ENCODE data around the gene PLXNA4. TPM values are rescaled to one million over a fixed set of nuclear protein-coding genes. Genes with fewer than 3 reads are reported as not detected.

The PLXNA4 gene
- total RNA-seq, 1 donor from 2014 or later = 0.38 TPM

GRCh38 chr7:132541656-132542055, 34.6 kb downstream of the PLXNA4 start:
- ATAC-seq (no peak), DNase-seq (ENCODE audit: low spot score) (no peak)

GRCh38 chr7:132537456-132538145, 38.7 kb downstream of the PLXNA4 start:
- ATAC-seq = peak; percentile 30
- DNase-seq (ENCODE audit: low spot score) = no peak

DNA sequence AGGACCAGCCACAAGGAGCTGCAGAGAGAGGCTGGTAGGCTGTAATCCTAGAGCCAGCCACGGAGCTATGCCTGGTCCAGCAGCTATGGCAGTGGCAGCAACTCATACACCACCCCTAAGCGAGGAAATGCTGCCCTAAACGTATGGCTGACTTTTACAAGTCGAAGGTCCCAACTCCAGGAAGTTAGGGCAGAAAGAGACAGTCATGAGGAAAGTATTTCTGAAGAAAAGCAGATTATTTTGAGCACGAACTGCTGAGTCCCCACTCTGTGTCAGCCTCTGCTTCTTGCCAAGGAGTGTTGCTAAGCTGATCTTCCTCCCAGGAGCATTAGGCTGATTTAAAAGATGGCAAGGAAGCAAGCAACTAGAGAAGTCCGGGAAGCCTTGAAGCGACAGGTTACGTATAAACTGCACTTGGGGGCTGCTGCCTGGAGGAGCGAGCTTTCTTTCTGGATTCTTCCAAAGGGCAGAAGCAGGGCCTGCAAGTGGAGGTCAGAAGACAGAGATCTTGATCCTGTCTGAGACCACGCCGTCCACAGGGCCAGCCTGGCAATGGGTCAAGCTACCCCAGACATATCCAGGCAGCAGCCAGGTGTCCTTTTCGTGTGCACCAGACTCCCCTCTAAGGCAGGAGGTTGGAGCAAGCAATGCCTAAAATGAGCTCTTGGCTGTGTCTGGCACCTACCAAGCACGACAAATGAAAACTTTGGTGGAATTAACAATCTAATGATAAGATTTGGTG, 39.4 kb downstream of the PLXNA4 start:
- ATAC-seq = no peak

DNA sequence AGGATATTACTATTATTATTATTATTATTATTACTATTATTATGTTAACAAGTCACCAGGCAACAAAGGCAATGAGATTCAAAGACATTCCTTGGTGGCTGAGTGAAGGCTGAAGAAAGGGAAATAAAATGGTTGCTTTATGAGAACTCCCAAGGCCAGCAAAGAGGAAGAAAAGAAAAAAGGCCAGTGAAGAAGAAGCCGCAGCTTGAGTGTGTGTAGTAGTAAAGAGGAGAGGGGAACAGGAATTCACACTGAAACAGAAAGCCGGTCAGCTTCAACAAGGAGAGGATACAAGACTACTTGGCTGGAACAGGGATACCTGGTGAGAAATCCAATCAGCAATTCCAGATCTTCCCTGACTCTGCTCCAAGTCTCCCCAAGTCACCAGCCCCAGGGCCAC, 42.4 kb downstream of the PLXNA4 start:
- no peak for ATAC-seq
- no peak for DNase-seq (ENCODE audit: low spot score)

More for the DNA sequence above, 39.4 kb downstream of the PLXNA4 start:
- no peak for DNase-seq (ENCODE audit: low spot score)

DNA sequence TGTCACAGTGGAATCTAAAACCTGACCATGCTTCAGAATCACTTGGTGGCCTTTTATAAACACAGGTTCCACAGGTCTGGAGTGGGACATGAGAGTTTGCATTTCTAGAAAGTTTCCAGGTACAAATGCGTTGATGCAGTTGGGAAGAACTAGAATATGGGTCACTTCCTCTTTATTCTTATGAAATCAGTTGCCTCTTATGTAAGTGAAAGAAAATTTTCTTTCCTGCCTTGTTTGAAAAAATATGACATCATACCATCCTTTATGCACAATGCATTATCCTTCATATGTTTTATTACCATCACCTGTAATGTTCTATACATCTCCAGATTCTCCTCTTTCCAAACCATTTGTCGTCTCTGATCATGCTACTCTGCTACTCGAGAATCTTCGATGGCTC, 44.0 kb downstream of the PLXNA4 start:
- ATAC-seq (no peak), DNase-seq (ENCODE audit: low spot score) (no peak)

- ATAC-seq (no peak), DNase-seq (ENCODE audit: low spot score) (no peak)
These were observed 44.7 kb downstream of the PLXNA4 start for GRCh38 chr7:132531562-132531961.

DNA sequence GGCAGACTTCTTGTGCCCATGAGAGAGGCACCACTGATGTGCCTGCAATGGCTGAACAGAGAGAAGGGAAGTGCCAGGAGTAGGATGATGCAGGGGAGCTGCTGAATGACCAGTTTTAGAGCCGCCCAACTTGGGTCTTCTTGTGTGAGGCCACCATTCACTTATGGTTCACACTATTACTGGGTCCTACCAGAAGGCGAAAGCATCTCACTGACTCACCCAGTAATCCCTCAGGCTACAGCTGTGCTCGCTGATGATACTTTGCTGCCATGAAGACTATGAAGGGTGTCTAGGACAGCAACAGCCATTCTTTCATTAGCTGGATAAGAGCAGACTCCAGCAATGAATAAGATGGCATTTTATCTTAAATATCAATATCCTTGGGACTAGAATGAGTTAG, 47.6 kb downstream of the PLXNA4 start:
- DNase-seq (ENCODE audit: low spot score) = no peak
- no peak for ATAC-seq

- ATAC-seq = peak; percentile 79
- peak; percentile 55 for DNase-seq (ENCODE audit: low spot score)
These were observed 48.5 kb downstream of the PLXNA4 start for GRCh38 chr7:132527467-132528410.

DNA sequence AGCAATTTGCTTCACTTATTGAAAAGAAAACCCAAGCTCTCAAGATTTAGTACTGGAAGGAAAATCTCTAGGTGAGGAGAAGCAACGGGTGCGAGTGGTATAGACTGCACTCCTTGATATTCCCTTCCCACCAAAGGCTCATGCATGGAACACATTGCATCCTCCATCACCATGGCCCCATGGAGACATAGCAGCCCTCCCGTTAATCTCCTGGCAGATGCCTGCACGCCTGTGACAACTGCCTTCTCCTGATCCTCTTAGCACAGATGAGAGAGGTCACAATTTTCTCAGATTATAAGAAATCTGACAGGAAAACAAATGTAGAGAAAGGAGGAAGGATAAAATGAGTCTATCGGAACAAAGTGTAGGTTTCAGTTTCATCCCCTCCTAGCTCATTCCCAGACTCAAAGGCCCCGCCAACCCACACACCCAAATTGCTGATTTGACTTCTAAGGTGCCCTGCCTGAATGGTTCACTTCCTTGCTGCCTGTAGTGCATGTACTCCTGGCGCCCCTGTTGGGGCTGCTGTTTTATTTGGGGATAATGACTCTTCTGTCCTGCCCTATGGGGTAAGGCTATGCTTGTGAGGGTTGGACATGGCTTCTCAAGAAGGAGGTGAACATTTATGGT, 50.0 kb downstream of the PLXNA4 start:
- DNase-seq (ENCODE audit: low spot score) (no peak), ATAC-seq (no peak)

DNA sequence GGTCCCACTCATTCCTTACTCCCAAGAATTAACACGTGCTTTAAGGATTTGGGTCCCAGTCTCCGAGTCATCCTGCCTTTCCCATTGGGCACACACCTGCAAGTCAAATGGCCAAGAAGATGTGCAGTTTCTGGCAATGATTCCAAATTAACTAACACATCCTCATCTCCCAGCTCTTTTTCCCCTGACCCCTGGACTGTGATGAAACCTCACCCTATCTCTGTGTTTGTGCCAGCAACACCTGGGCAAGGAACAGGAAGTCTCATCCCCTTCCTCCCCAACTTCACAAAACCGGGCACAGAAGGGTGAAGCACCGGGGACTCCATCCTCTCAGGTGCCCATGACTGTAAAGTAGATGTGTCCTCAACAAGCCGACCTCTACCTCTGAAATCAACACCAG, 54.8 kb downstream of the PLXNA4 start:
- ATAC-seq (peak; percentile 30), DNase-seq (ENCODE audit: low spot score) (no peak)

DNA sequence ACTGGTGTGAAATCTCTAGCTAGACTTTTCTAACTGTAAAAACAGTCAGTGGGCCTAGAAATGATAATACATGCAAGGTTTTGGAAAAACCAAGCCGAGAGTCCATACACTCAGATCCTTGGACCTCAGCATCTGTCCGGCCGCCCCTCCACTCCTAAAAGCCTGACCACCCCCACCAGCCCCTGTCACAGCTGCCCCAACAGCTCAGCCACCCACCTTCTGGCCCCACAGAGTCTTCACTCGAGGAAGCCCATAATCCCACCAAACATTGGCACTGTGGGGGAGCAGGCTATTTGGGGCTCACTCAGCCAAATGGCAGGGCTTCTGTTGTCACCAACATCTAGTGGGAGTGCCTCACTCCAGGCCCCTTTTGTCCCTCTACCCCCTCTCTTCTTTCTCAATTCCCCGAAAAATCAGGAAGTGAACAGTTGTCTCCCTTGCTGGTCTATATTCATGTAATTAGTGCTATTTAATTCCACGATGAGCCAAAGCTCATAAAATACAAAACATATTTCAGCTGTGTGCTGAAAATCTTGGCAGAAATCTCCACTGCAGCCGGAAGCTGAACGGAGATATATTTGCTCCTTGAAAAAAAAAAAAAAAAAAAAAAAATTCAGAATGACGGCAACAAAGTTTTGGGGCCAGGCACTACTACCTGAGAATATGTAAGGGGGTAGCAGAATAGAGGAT, 55.5 kb downstream of the PLXNA4 start:
- DNase-seq (ENCODE audit: low spot score) = no peak
- no peak for ATAC-seq

DNA sequence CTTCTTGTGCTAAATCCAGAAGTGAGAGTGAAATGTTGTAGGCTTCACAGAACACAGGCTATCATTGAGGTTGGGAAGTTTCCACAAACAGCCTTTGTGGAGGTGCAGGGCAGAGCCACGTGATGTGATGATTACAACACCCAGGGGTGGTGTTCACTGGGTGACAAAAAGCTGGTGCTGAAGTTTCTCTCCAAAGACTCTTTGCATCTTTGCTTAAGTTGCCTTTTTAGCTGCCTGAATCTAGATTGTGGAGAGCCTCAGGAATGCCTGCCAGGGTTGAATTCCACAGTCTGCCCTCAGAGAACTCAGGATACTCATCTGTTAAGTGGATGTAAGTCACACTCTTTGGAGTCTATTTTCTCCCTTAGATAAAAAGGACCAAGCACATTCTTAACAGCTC, 56.3 kb downstream of the PLXNA4 start:
- no peak for ATAC-seq
- DNase-seq (ENCODE audit: low spot score) = no peak

GRCh38 chr7:132518839-132519173, 57.5 kb downstream of the PLXNA4 start:
- no peak for ATAC-seq
- DNase-seq (ENCODE audit: low spot score) = no peak

DNA sequence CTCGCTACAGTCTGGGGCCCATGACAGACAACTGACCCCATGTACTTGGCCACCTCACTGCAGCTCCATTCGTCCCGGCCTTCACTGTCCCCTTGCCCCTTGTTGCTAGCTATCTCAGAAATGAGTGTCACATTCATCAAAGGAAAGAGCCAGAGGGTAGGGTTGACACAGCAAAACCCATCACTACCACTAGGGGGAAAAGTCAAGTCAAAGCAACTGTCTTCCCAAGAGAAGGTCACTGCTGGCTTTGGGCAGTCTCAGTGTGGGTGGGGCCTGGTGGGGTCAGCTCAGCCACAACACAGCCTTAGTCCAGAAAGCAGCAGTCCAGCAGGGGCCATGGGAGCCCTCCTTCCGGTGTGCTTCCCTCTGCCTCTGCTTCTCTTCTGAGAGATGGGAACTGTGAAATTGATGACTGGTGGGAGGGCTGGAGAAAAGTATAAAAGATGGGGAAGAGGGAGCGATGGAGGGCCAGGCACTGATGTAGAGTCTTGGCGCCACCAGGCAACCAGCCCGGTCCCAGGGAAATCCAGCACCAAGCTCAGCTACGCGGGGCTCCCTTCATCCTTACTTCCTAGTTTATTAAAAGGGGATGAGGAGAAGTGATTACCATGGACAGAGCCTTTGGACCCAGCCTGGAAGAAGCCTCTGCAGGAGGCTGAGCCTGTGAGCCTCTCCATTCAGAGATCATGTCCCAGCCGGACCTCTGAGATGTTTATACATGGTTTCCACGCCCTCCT, 58.0 kb downstream of the PLXNA4 start:
- no peak for DNase-seq (ENCODE audit: low spot score)

DNA sequence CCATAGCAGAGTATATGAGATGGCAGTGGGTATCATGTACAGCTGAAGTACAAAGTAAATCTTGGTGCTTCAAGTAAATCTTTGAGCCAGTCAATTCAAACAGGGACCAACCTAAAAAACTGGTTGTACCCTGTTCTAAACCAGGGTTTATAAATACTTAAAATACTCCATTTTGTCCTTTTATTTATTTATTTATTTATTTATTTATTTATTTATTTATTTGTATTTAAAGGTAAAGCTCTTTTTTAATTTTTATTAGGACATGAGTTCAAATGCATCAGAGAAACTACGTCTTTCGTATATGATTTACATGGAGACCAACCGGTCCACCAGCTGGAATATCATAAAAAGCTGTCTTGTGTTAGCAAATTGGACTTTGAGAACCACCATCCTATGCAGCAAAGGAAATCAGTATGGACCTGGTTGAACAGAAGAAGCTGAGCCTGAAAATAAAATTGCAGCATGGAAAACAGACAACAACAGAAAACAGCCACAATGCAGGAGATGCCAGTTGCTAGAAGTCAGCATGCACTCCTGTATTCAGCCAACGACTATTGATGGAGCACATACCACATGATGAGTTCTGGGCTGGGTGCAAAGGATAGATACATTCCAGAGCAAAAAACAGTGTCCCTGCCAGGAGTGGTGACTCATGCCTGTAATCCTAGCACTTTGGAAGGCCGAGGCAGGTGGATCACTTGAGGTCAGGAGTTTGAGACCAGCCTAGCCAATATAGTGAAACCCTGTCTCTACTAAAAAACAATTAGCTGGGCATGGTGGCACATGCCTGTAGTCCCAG, 60.0 kb downstream of the PLXNA4 start:
- DNase-seq (ENCODE audit: low spot score) (no peak), ATAC-seq (peak; percentile 72)

More for the DNA sequence above, 58.0 kb downstream of the PLXNA4 start:
- peak; percentile 59 for ATAC-seq

DNA sequence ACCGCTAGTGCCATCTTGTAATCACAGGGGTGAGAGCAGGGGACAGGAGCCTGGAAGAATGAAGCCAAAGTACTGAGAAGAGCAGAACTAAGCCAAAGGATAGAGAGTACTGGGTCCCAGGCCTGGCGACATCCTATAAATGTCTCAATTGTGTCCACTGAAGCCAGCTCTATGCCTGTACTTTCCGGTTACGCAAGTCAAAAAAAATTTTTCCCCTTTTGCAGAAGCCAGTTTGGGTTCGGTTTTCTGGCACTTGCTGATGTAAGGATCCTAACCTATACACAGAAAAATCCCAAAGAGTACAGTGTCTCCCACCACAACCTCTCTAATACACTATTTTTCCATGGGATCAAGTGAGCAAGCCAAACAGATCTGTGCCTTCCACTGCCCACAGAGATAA, 61.1 kb downstream of the PLXNA4 start:
- ATAC-seq = no peak
- no peak for DNase-seq (ENCODE audit: low spot score)

GRCh38 chr7:132514430-132514829, 61.8 kb downstream of the PLXNA4 start:
- ATAC-seq = no peak
- DNase-seq (ENCODE audit: low spot score) = no peak

- ATAC-seq = no peak
- no peak for DNase-seq (ENCODE audit: low spot score)
These were observed 64.3 kb downstream of the PLXNA4 start for GRCh38 chr7:132511921-132512320.

- ATAC-seq (no peak), DNase-seq (ENCODE audit: low spot score) (no peak)
These were observed 64.9 kb downstream of the PLXNA4 start for GRCh38 chr7:132511387-132511786.
